ENCODE data around the gene ACTRT2. TPM values are rescaled to one million over a fixed set of nuclear protein-coding genes. Genes with fewer than 3 reads are reported as not detected.

ACTRT2 gene
- total RNA-seq, 1 experiment from 2014 or later = not detected

- H3K4me3 ChIP-seq (ENCODE audit: low read depth, low read length) = no peak overlapping the region
- no peaks in the 10 kb centered on the region for H3K9me3 ChIP-seq
- intact Hi-C loops (cut with micrococcal nuclease; ENCODE audit: unreplicated experiment) = no loop called here
- Mint-ChIP-seq H3K27me3 (ENCODE audit: insufficient read depth, unreplicated experiment) (peaks cover 19% of the 10 kb centered on the region), H3K4me1 (ENCODE audit: low read depth, unreplicated experiment) (no peaks in the 10 kb centered on the region), H3K27ac (ENCODE audit: unreplicated experiment) (no peak overlapping the region), H3K4me3 (ENCODE audit: unreplicated experiment) (no peak overlapping the region), H3K36me3 (ENCODE audit: insufficient read depth, unreplicated experiment) (no peaks in the 10 kb centered on the region), H3K9me3 (ENCODE audit: unreplicated experiment) (peaks cover 11% of the 10 kb centered on the region)
- no peak for TF ChIP-seq CTCF (IDR thresholded peaks at IDR 0.05; ENCODE audit: insufficient read depth in 1 of 2, low read depth in 1 of 2, low read length in 1 of 2, severe bottlenecking in 1 of 2, unreplicated experiment in 1 of 2)
- H3K4me1 ChIP-seq = no peaks in the 10 kb centered on the region
- no peak for DNase-seq
- POLR2A ChIA-PET = no interaction called here
- no peaks in the 10 kb centered on the region for H3K27me3 ChIP-seq (replicated peaks; ENCODE audit: control insufficient read depth, insufficient read depth, low read length)
- BruUV-seq (replicated peaks) = no TSS peak
- no peaks in the 10 kb centered on the region for H3K36me3 ChIP-seq (ENCODE audit: control insufficient read depth, insufficient read depth, low read length)
- CTCF ChIA-PET = no interaction called here
Observed at GRCh38 chr1:2984399-2985061, 36.7 kb upstream of the ACTRT2 start.

GRCh38 chr1:2985067-2985561 is 36.2 kb upstream of the ACTRT2 start:
- POLR2A ChIA-PET = no interaction called here
- CTCF ChIA-PET = no interaction called here
- BruUV-seq (replicated peaks) = no TSS peak
- TF ChIP-seq CTCF (IDR thresholded peaks at IDR 0.05; ENCODE audit: insufficient read depth in 1 of 2, low read depth in 1 of 2, low read length in 1 of 2, severe bottlenecking in 1 of 2, unreplicated experiment in 1 of 2) = no peak
- Mint-ChIP-seq H3K27ac (ENCODE audit: unreplicated experiment) (no peak overlapping the region), H3K4me3 (ENCODE audit: unreplicated experiment) (no peak overlapping the region), H3K27me3 (ENCODE audit: insufficient read depth, unreplicated experiment) (peaks cover 19% of the 10 kb centered on the region), H3K4me1 (ENCODE audit: low read depth, unreplicated experiment) (no peaks in the 10 kb centered on the region), H3K36me3 (ENCODE audit: insufficient read depth, unreplicated experiment) (no peaks in the 10 kb centered on the region), H3K9me3 (ENCODE audit: unreplicated experiment) (peaks cover 11% of the 10 kb centered on the region)
- no peaks in the 10 kb centered on the region for H3K9me3 ChIP-seq
- H3K4me1 ChIP-seq = no peaks in the 10 kb centered on the region
- no peaks in the 10 kb centered on the region for H3K27me3 ChIP-seq (replicated peaks; ENCODE audit: control insufficient read depth, insufficient read depth, low read length)
- DNase-seq = no peak
- no peak overlapping the region for H3K4me3 ChIP-seq (ENCODE audit: low read depth, low read length)
- H3K36me3 ChIP-seq (ENCODE audit: control insufficient read depth, insufficient read depth, low read length) = no peaks in the 10 kb centered on the region
- intact Hi-C loops (cut with micrococcal nuclease; ENCODE audit: unreplicated experiment) = no loop called here

GRCh38 chr1:2985694-2986548 is 35.3 kb upstream of the ACTRT2 start:
- H3K27me3 ChIP-seq (replicated peaks; ENCODE audit: control insufficient read depth, insufficient read depth, low read length) = no peaks in the 10 kb centered on the region
- no TSS peak for BruUV-seq (replicated peaks)

More at GRCh38 chr1:2985694-2986548, 35.3 kb upstream of the ACTRT2 start:
- TF ChIP-seq CTCF (IDR thresholded peaks at IDR 0.05; ENCODE audit: insufficient read depth in 1 of 2, low read depth in 1 of 2, low read length in 1 of 2, severe bottlenecking in 1 of 2, unreplicated experiment in 1 of 2) = no peak
- Histone ChIP-seq H3K4me1 (no peaks in the 10 kb centered on the region), H3K36me3 (ENCODE audit: control insufficient read depth, insufficient read depth, low read length) (no peaks in the 10 kb centered on the region), H3K4me3 (ENCODE audit: low read depth, low read length) (no peak overlapping the region), H3K9me3 (no peaks in the 10 kb centered on the region)
- Mint-ChIP-seq H3K4me3 (ENCODE audit: unreplicated experiment) (no peak overlapping the region), H3K27me3 (ENCODE audit: insufficient read depth, unreplicated experiment) (peaks cover 19% of the 10 kb centered on the region), H3K4me1 (ENCODE audit: low read depth, unreplicated experiment) (no peaks in the 10 kb centered on the region), H3K27ac (ENCODE audit: unreplicated experiment) (no peak overlapping the region), H3K9me3 (ENCODE audit: unreplicated experiment) (peaks cover 11% of the 10 kb centered on the region), H3K36me3 (ENCODE audit: insufficient read depth, unreplicated experiment) (no peaks in the 10 kb centered on the region)
- intact Hi-C loops (cut with micrococcal nuclease; ENCODE audit: unreplicated experiment) = no loop called here
- ChIA-PET CTCF (no interaction called here), POLR2A (no interaction called here)
- no peak for DNase-seq
